Mucosa of descending colon (tissue), 3 donors: ENCODE data around the gene SHANK1. TPM values are rescaled to one million over a fixed set of nuclear protein-coding genes. Genes with fewer than 3 reads are reported as not detected.

Source experiments
- ATAC-seq: fragments of 200-7000 bp; cut with Tn5 transposase; one replicate; pipeline ENCODE4 v1.9.1; 2020; ENCODE audit warnings: mild to moderate bottlenecking, moderate library complexity
- DNase-seq, 3 donors: peaks; one replicate each; pipeline ENCODE4 v3.0.0-alpha.2; 2020
- H3K36me3 ChIP-seq: fragments of 200-600 bp; one replicate; pipeline ENCODE4 v1.8.0; 2021; ENCODE audit warnings: low read depth, mild to moderate bottlenecking
- H3K4me1 ChIP-seq: fragments of 200-600 bp; one replicate; pipeline ENCODE4 v1.8.0; 2021; ENCODE audit warnings: low read depth, mild to moderate bottlenecking
- H3K4me3 ChIP-seq: fragments of 200-600 bp; one replicate; pipeline ENCODE4 v1.8.0; 2021; ENCODE audit warnings: mild to moderate bottlenecking
- H3K9me3 ChIP-seq: fragments of 200-600 bp; one replicate; pipeline ENCODE4 v1.8.0; 2021; ENCODE audit warnings: mild to moderate bottlenecking
- intact Hi-C, 2 donors: fragments of 100-400 bp; cut with DNase I in 1 of 2; cut with micrococcal nuclease in 1 of 2; formaldehyde crosslinking; loops; one replicate each; pipeline versions ENCODE4 v1.11.0 to v1.11.1; 2022; cut with DNase I, micrococcal nuclease
- total RNA-seq, 3 donors: library from RNA; stranded (reverse); fragmentation: NEBNext Ultra II Directional in 2 of 3; extraction: Animal tissue kit (Norgen Biotek cat#: 25700) in 2 of 3; gene quantifications; one replicate each; pipeline versions ENCODE4 v1.2.1 to v1.2.4, GENCODE V29; 2021 to 2023
- TF ChIP-seq, protein P1 (sequence below): fragments of 200-600 bp; IDR thresholded peaks from one replicate; pipeline ENCODE4 v1.8.0; 2022; ENCODE audit warnings: antibody characterized with exemption, mild to moderate bottlenecking
- donor health status: DM: no; HTN: no; CAD: no; lungs with moderate emphysema.
- donor health status: DM: no; HTN: no; CAD: no.
- donor health status: DM: no; HTN: yes; CAD: no.

SHANK1 gene
- total RNA-seq, 3 donors from 2014 or later, result 0.55 to 1.1 TPM; not detected in 1

DNA sequence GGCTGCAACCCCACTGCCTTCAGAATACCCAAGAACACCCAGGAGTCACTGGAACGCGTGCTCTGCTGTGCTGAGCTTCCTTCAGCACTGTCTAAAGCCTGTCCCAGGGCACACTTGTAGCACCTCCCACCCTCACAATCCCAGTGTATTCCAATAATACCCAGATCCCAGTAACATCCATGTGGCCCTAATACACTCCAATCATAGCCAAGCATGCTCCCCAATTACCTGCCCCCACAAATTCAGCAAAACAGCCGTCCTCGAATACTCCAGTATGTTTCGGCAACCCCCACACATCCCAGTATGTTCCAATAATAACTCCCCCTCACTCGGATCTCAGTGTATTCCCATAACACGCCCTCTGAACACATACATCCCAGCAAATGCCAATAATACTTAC is 29.2 kb downstream of the SHANK1 start:
- Histone ChIP-seq H3K36me3 (no peaks in the 10 kb centered on the region), H3K4me3 (no peak overlapping the region), H3K9me3 (no peaks in the 10 kb centered on the region), H3K4me1 (no peaks in the 10 kb centered on the region)
- intact Hi-C loops, result no loop called here
- TF ChIP-seq, protein P1, sequence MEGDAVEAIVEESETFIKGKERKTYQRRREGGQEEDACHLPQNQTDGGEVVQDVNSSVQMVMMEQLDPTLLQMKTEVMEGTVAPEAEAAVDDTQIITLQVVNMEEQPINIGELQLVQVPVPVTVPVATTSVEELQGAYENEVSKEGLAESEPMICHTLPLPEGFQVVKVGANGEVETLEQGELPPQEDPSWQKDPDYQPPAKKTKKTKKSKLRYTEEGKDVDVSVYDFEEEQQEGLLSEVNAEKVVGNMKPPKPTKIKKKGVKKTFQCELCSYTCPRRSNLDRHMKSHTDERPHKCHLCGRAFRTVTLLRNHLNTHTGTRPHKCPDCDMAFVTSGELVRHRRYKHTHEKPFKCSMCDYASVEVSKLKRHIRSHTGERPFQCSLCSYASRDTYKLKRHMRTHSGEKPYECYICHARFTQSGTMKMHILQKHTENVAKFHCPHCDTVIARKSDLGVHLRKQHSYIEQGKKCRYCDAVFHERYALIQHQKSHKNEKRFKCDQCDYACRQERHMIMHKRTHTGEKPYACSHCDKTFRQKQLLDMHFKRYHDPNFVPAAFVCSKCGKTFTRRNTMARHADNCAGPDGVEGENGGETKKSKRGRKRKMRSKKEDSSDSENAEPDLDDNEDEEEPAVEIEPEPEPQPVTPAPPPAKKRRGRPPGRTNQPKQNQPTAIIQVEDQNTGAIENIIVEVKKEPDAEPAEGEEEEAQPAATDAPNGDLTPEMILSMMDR, result no peak
- ATAC-seq (no peak), DNase-seq (no peak)

DNA sequence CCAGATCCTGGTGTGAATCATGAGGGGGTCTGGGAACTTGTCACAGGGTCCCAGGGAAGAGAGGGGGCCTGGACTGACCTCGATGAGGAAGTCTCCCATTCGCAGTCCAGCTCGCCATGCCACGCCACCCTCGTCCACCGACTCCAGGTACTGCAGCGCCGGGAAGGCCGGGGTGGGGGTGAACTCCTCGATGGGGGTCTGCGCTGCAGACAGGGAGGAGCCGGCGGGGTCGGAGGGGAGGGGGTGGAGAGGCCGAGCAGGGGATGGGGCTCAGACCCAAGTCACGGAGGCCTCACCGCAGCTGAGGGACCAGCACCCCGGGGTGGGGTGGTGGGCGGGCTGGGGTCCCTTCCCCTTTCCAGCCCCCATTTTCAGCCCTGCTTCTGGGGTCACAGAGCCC is 30.8 kb downstream of the SHANK1 start:
- TF ChIP-seq, protein P1, result no peak
- H3K9me3 ChIP-seq, result no peaks in the 10 kb centered on the region
- no peak for DNase-seq
- H3K36me3 ChIP-seq, result no peaks in the 10 kb centered on the region
- ATAC-seq, result no peak
- intact Hi-C loops, result no loop called here
- no peak overlapping the region for H3K4me3 ChIP-seq
- no peaks in the 10 kb centered on the region for H3K4me1 ChIP-seq

DNA sequence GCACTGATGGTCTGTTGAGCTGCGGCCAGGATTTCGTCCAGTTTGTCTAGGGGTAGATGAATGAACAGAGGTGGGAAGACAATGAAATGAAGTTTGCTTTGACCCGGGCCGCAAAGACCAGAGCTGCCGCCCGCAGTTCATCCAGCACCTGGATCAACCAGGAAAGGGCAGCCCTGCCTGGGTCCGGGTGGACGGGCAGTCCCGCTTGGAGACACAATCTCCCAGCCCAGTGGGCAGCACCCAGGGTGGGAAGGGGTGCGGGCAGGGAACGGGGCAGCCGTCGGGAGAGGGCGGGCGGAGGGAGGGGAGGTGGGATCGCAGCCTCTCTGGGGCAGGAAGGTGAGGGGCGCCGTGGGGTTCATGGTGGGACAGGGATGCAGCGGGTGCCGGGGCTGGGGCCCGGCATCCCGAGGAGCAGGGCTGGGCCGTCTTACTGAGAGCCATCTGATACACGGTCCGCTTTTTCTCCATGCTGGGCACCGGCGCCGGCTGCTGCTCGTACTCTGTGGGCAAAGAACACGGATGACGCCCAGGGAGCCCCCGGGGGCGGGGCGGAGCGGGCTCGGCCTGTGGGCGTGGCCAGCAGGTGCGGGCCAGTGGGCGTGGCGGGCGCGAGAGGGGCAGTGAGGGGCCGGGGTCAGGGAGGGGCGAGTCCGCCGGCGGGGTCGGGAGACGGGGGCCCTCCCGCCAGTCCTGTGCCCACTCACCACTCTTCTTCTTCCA is 33.1 kb downstream of the SHANK1 start:
- H3K9me3 ChIP-seq, result no peaks in the 10 kb centered on the region
- no peak overlapping the region for H3K4me3 ChIP-seq
- ATAC-seq, result no peak
- no peak for DNase-seq
- no peaks in the 10 kb centered on the region for H3K4me1 ChIP-seq
- no peaks in the 10 kb centered on the region for H3K36me3 ChIP-seq
- TF ChIP-seq, protein P1, result no peak
- intact Hi-C loops, result no loop called here

DNA sequence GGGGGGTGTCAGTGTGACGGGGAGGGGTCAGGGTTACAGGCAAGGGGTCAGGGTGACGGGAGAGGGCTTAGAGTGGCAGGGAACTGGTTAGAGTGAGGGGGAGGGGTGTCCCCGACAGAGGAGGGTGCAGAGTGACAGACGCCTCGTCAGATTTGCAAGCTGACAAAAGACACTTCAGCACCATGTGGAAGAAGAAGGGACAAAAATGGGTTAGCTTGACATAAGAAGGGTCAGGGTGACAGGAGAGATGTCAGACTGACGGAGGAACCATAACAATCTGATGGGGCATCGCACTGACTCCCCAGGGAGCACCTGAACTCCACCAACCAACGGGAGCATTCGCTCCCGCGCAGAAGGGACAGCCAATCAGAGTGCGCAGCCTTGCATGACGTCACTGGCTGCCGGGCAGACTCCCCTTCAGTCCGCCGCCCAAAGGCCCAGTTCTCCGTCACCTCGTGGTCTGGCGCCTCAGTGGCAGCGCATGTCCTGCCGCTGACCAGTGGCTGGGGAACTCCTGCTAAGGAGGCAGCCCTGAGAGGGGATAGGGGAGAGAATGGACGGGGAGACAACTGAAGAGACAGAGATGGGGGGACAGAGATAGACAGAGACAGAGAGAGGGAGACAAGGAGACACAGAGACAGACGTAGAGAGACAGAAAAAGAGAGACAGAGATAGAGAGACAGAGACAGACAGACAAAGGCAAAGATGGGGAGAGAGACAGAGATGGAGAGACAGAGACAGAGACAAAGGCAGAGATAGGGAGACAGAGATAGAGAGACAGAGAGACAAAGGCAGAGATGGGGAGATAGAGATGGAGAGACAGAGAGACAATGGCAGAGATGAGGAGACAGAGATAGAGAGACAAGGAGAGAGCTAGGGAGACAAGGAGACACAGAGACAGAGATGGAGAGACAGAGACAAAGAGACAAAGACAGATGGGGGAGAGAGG is 40.2 kb downstream of the SHANK1 start:
- DNase-seq, result peak; percentile 76 to 80 (median 80)
- Histone ChIP-seq H3K4me1 (no peaks in the 10 kb centered on the region), H3K36me3 (no peaks in the 10 kb centered on the region), H3K4me3 (no peak overlapping the region), H3K9me3 (no peaks in the 10 kb centered on the region)
- ATAC-seq, result peak; percentile 92
- TF ChIP-seq, protein P1, result no peak
- intact Hi-C loops, result no loop called here

DNA sequence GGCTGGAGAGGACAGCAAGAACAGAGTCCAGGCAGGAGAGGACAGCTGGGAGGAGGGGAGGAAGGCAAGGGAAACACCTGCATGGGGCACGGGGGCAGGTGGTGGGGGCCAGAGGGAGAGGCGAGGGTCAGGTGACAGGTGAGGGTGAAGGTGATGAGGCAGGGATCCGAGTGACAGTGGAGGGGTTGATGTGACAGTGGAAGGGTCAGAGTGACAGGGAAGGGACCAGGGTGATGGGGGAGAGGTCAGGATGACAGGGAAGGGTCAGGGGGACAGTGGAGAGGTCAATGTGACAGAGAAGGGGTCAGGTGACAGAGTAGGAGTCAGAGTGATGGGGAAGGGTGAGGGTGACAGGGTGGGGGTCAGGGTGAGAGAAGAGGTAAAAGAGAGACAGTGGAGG is 41.3 kb downstream of the SHANK1 start:
- no peak overlapping the region for H3K4me3 ChIP-seq
- intact Hi-C loops, result no loop called here
- H3K9me3 ChIP-seq, result no peaks in the 10 kb centered on the region
- DNase-seq (no peak), ATAC-seq (no peak)
- TF ChIP-seq, protein P1, result no peak
- no peaks in the 10 kb centered on the region for H3K36me3 ChIP-seq
- H3K4me1 ChIP-seq, result no peaks in the 10 kb centered on the region
